Thoracic aorta (tissue), 2 donors: ENCODE measurements around the gene SYNGR1. TPM values are rescaled to one million over a fixed set of nuclear protein-coding genes. Genes with fewer than 3 reads are reported as not detected.

ENCODE experiments used
- ATAC-seq: fragments of 150-250 bp; one replicate; pipeline ENCODE4 v1.8.0; 2017; ENCODE audit warnings: low read depth; ENCODE audit not compliant: insufficient number of reproducible peaks, low FRiP score
- DNase-seq: peaks from one replicate; pipeline ENCODE4 v3.0.0-alpha.2; 2020; ENCODE audit warnings: low spot score
- H3K27ac ChIP-seq, 2 donors: fragments of 200-600 bp; sonication (generic); 1 replicate in 1 of 2; 2 replicates in 1 of 2; pipeline ENCODE4 v1.5.1; 2016; ENCODE audit warnings: mild to moderate bottlenecking in 2 of 2, moderate library complexity in 2 of 2
- H3K27me3 ChIP-seq: fragments of 200-600 bp; sonication (generic); replicated peaks from 2 replicates; pipeline ENCODE4 v1.6.0; 2016; ENCODE audit warnings: mild to moderate bottlenecking; ENCODE audit not compliant: insufficient read depth
- H3K36me3 ChIP-seq: fragments of 200-600 bp; sonication (generic); one replicate; pipeline ENCODE4 v1.5.1; 2016
- H3K4me1 ChIP-seq, 2 donors: fragments of 200-600 bp; sonication (generic); 1 replicate in 1 of 2; 2 replicates in 1 of 2; pipeline versions ENCODE4 v1.5.1 to v1.6.0; 2016; ENCODE audit warnings: low read depth in 2 of 2, mild to moderate bottlenecking in 1 of 2; ENCODE audit not compliant: control insufficient read depth in 1 of 2
- H3K4me3 ChIP-seq: fragments of 200-600 bp; sonication (generic); 2 replicates; pipeline ENCODE4 v1.5.1; 2016; ENCODE audit warnings: mild to moderate bottlenecking
- H3K9me3 ChIP-seq: fragments of 200-600 bp; sonication (generic); 2 replicates; pipeline ENCODE4 v1.5.1; 2016
- CTCF ChIP-seq: fragments of 200-600 bp; sonication (generic); IDR thresholded peaks from one replicate; pipeline ENCODE4 v1.5.1; 2019; ENCODE audit warnings: antibody characterized with exemption
- total RNA-seq, 2 donors: library from RNA; depleted of rRNA; stranded (reverse); fragments of >200 nt; gene quantifications; one replicate each; pipeline versions ENCODE4 v1.1.0 to v1.2.3, GENCODE V29; 2016

Gene SYNGR1
- total RNA-seq, 2 donors from 2014 or later: 9.1 to 12.9 TPM

GRCh38 chr22:39418696-39419095 lies 68.9 kb downstream of the SYNGR1 start:
- TF ChIP-seq CTCF: no peak
- Histone ChIP-seq H3K4me3 (no peak overlapping the region), H3K4me1 (no peaks in the 10 kb centered on the region), H3K27me3 (no peaks in the 10 kb centered on the region), H3K36me3 (peaks cover 67% of the 10 kb centered on the region), H3K9me3 (no peaks in the 10 kb centered on the region), H3K27ac (no peak overlapping the region)
- DNase-seq: no peak
- ATAC-seq: no peak

- H3K27ac ChIP-seq: no peak overlapping the region
- H3K9me3 ChIP-seq: no peaks in the 10 kb centered on the region
- H3K36me3 ChIP-seq: peaks cover 67% of the 10 kb centered on the region
- H3K4me3 ChIP-seq: no peak overlapping the region
- ATAC-seq: no peak
- no peak for DNase-seq
- no peaks in the 10 kb centered on the region for H3K27me3 ChIP-seq
- H3K4me1 ChIP-seq: no peaks in the 10 kb centered on the region
- TF ChIP-seq CTCF: no peak
These were observed 69.3 kb downstream of the SYNGR1 start for GRCh38 chr22:39419096-39419495.

GRCh38 chr22:39419911-39420310 lies 70.1 kb downstream of the SYNGR1 start:
- no peak overlapping the region for H3K4me3 ChIP-seq
- no peaks in the 10 kb centered on the region for H3K27me3 ChIP-seq
- no peak overlapping the region for H3K27ac ChIP-seq
- no peak for DNase-seq
- no peak for TF ChIP-seq CTCF
- no peak for ATAC-seq
- H3K9me3 ChIP-seq: no peaks in the 10 kb centered on the region
- H3K36me3 ChIP-seq: peaks cover 70% of the 10 kb centered on the region
- H3K4me1 ChIP-seq: no peaks in the 10 kb centered on the region

GRCh38 chr22:39421691-39422090 lies 71.9 kb downstream of the SYNGR1 start:
- no peak overlapping the region for H3K4me3 ChIP-seq
- no peaks in the 10 kb centered on the region for H3K9me3 ChIP-seq
- no peak for TF ChIP-seq CTCF
- ATAC-seq (no peak), DNase-seq (no peak)
- H3K36me3 ChIP-seq: peaks cover 66% of the 10 kb centered on the region
- H3K27me3 ChIP-seq: no peaks in the 10 kb centered on the region
- H3K4me1 ChIP-seq: no peaks in the 10 kb centered on the region
- no peak overlapping the region for H3K27ac ChIP-seq

GRCh38 chr22:39422101-39422500 lies 72.3 kb downstream of the SYNGR1 start:
- no peak for TF ChIP-seq CTCF
- no peak for ATAC-seq
- no peaks in the 10 kb centered on the region for H3K4me1 ChIP-seq
- peaks cover 66% of the 10 kb centered on the region for H3K36me3 ChIP-seq
- H3K27ac ChIP-seq: no peak overlapping the region
- H3K27me3 ChIP-seq: no peaks in the 10 kb centered on the region
- DNase-seq: no peak
- no peak overlapping the region for H3K4me3 ChIP-seq
- no peaks in the 10 kb centered on the region for H3K9me3 ChIP-seq
